ENCODE data around the gene CREM.

CREM gene

GRCh38 chr10:35223016-35223415 is 96.4 kb downstream of the CREM start:
- DNase-seq, result no peak

DNA sequence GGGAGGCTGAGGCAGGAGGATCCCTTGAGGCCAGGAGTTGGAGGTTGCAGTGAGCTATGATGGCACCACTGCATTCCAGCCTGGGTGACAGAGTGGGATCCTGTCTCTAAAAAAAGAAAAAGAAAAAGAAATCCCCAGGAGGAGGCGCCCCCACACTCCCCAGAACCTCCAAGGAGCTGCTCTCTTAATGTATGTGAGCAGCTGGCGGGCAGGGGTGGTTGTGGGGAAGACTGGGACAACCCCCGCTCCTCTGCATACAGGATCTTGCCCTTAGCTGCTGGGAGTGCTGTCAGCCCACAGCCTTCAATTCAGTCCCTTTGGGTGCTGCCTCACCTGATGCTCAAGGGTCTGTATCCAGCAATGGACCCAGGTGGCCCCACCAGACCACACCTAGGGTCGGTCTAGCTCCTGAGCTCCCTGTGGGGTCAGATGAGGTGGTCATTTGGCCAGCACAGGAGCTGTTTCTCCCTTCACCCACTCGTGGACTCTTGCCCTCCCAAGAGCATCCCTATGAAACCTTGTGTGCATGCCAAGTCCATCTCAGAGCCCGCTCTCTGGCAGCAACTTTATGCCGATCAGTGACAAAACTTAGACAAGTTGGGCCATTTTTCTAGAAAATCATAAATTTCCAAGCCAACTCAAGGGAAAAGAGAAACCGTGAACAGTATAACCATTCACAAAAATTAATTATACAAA is 97.5 kb downstream of the CREM start:
- no peak for DNase-seq

GRCh38 chr10:35225204-35225603 is 98.6 kb downstream of the CREM start:
- DNase-seq, result no peak

GRCh38 chr10:35226507-35226906 is 99.9 kb downstream of the CREM start:
- DNase-seq, result no peak

DNA sequence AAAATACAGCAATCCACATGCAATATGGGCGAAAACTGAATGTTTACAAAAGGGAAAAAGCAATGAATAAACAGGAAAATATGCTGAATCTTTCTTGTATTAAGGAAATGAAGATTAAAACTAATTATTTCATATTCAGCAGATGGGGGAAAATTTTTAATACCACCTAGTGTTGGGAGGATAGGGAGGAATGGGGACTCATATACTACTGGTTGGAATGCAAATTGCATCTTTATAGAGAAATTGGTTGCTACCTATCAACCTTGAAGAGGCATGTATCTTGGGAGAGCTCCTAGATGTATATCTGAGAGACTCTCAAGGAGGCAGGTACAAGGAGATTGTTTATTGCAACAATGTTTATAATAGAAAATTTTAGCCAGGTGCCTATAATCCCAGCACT is 101.4 kb downstream of the CREM start:
- no peak for DNase-seq

DNA sequence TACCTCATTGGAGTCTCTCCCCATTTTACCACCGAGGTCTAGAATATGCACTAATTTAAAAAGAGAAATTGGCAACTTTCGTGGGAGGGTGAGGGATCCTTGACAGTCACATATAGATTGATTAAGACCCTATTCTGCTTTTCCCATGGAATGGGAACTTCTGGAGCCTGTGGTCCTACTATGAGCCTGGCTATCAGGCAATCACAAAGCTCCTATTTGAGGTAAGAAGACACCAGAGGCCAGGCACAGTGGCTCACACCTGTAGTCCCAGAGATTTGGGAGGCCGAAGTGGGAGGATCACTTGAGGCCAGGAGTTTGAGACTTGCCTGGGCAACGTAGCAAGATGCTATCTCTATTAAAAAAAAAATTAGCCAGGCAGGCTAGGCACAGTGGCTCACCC is 105.0 kb downstream of the CREM start:
- DNase-seq, result no peak

- DNase-seq, result peak; percentile 13
Observed at GRCh38 chr10:35232527-35232926, 105.9 kb downstream of the CREM start.

DNA sequence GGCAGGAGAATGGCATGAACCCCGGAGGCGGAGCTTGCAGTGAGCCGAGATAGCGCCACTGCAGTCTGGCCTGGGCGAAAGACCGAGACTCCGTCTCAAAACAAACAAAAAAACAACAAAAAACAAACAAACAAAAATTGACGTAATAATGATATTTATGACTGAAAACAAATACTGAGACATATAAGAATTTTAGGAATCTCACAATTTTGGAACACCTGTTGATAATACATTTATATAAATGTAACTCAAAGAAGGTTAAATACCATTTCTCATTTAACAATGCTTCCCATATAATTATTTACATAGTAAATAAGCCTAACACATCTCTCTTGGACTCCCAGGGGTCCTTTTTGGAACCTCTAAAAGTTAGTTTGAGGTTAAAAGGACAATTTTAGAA is 107.4 kb downstream of the CREM start:
- no peak for DNase-seq

- DNase-seq, result peak; percentile 7
Observed at GRCh38 chr10:35236739-35237138, 110.1 kb downstream of the CREM start.

DNA sequence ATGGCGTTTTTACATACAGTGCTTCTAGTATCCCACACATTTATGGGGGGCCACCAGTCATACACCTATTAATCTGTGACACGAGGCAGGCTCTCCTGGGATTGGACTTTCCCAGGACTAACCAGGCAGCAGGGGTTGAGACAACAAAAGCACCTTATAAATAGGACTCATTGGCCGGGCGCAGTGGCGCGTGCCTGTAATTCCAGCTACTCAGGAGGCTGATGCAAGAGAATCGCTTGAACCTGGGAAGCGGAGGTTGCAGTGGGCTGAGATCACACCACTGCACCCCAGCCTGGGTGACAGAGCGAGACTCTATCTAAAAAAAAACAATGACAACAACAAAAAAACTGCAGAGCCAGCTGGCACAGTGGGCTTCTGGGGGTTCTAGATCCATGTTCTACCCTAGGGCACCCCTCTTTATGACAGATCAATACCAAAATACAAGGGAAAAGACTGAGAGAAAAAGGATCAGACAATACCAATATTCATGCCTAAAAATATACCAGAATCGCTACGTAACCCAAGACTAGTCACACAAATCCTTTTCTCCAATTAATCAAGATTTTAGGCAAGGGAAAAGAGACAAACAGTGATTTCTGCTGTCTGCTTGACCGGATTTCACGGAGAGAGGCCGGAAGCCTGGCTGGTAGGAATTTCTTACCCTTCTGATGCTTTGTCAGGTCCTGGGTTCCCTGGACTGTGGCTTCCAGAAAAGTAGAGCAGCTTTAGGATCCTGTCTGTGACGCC is 111.3 kb downstream of the CREM start:
- no peak for DNase-seq

- DNase-seq, result no peak
Observed at GRCh38 chr10:35244549-35244948, 117.9 kb downstream of the CREM start.

GRCh38 chr10:35246770-35247343 is 120.2 kb downstream of the CREM start:
- DNase-seq, result no peak

DNA sequence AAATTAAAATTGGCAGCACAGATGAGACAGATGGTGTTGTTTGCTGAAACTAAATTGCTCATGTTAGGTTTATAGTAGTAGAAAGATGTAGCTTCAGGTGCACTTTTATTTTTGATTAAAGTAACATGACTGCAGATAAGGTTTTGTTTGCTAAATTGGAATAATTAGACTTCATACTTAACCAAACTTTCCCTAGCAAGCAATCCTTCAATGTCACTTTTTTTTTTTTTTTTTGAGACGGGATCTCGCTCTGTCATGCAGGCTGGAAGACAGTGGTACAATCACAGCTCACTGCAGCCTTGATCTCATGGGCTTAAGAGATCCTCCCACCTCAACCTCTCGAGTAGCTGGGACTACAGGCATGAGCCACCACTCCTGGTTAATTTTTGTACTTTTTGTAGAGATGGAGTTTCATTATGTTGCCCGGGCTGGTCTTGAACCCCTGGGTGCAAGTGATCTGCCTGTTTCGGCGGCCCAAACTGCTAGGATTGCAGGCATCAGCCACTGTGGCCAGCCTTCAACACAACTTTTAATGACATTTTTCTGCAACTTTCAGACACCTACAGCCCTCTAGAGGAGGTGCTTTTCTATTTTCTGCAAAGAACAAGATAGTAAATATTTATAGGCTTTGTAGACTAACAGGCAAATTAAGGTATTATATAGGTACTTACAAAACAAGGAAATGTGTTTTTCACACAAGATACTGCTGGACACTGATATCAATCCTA is 124.9 kb downstream of the CREM start:
- peak; percentile 50 for DNase-seq

- no peak for DNase-seq
Observed at GRCh38 chr10:35257057-35257983, 130.7 kb downstream of the CREM start.

- DNase-seq, result no peak
Observed at GRCh38 chr10:35259769-35260397, 133.2 kb downstream of the CREM start.

DNA sequence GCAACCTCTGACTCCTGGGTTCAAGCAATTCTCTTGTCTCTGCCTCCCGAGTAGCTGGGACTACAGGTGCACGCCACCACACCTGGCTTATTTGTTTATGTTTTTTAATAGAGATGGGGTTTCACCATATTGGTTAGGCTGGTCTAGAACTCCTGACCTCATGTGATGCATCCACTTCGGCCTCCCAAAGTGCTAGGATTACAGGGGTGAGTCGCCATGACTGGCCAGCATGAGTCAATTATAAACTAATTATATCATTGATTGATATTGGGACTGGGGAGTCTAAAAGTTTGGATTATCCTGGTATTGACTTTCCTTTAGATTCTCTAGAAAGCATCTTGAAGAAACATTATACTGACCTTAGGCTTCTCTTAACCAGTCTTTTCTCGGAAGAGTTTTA is 135.8 kb downstream of the CREM start:
- DNase-seq, result no peak
